ENCODE results near the gene DUS2. TPM values are rescaled to one million over a fixed set of nuclear protein-coding genes. Genes with fewer than 3 reads are reported as not detected.

The DUS2 gene
- 1 to 10 TPM; 4.5 to 9.6 (median 7.1) TPM for total RNA-seq

GRCh38 chr16:68022728-68023537, at the start of gene DUS2, which contains the start of gene DDX28:
DUS2 (plus strand) TSS chr16:68023284; CDS start chr16:68038024, 14,740 bp downstream.
DDX28 (minus strand) TSS chr16:68023232; CDS start chr16:68023202, 30 bp downstream.
- peaks cover 0 to 11% of the 10 kb centered on the region in 2 donors for H3K36me3 ChIP-seq
- H3K27ac ChIP-seq, result peak within 1 kb of the TSS; percentile 88 to 98 (median 90)
- H3K4me3 ChIP-seq, result peak within 1 kb of the TSS; percentile 79 to 99 (median 84)
- H3K4me1 ChIP-seq, result peaks cover 29% of the 10 kb centered on the region in 2 donors
- H3K27me3 ChIP-seq, result no peaks in the 10 kb centered on the region
- H3K9me3 ChIP-seq, result no peaks in the 10 kb centered on the region
- DNase-seq (peak; percentile 79 to 88), ATAC-seq (peak; percentile 89 to 92)
- intact Hi-C loops (cut with DNase I; ENCODE audit: low total_unique reads), result no loop called here
- in situ Hi-C loops (cut with MboI; ENCODE audit: low sequenced_read_pairs in 4 of 4), result no loop called here
- peak in 1 of 5 experiments; percentile 46 for TF ChIP-seq CTCF (IDR thresholded peaks at IDR 0.05 in 4 of 5, conservative IDR thresholded peaks at IDR 0.05 in 1 of 5)
- TF ChIP-seq POLR2A (IDR thresholded peaks at IDR 0.05), result peak; percentile 49 to 68

GRCh38 chr16:67975321-67976105, 47.6 kb upstream of the DUS2 start:
- in situ Hi-C loops (cut with MboI; ENCODE audit: low sequenced_read_pairs in 4 of 4) (no loop called here), intact Hi-C loops (cut with DNase I; ENCODE audit: low total_unique reads) (no loop called here)
- no peak for DNase-seq
- ATAC-seq, result no peak
- H3K9me3 ChIP-seq, result no peaks in the 10 kb centered on the region
- no peaks in the 10 kb centered on the region for H3K4me1 ChIP-seq
- no peak for TF ChIP-seq POLR2A (IDR thresholded peaks at IDR 0.05)
- no peak for TF ChIP-seq CTCF (IDR thresholded peaks at IDR 0.05 in 4 of 5, conservative IDR thresholded peaks at IDR 0.05 in 1 of 5)
- no peak overlapping the region for H3K27ac ChIP-seq
- no peaks in the 10 kb centered on the region for H3K27me3 ChIP-seq
- H3K36me3 ChIP-seq, result no peaks in the 10 kb centered on the region
- no peak overlapping the region for H3K4me3 ChIP-seq

DNA sequence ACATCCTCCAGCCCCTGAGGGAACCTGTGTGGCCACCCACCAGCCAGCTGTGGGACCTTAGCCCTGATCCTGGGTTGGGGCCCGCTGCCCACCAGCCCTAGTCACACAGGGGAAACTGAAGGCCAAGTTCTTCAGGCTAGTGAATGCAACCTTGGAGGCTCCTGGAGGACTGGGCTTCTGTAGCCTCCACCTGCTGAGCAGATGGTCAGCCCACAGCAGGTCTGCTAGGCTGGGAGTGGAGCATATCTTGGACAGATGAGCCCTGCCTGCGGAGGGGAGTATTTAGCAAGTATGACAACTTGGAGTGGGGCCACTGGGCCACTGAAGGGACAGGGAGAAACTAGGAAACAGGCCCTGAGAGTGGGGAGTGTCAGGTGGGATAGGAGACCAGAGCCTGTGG, 46.9 kb upstream of the DUS2 start:
- H3K4me1 ChIP-seq, result no peaks in the 10 kb centered on the region
- DNase-seq, result no peak
- in situ Hi-C loops (cut with MboI; ENCODE audit: low sequenced_read_pairs in 4 of 4), result no loop called here
- H3K9me3 ChIP-seq, result no peaks in the 10 kb centered on the region
- intact Hi-C loops (cut with DNase I; ENCODE audit: low total_unique reads), result no loop called here
- H3K4me3 ChIP-seq, result no peak overlapping the region
- no peak overlapping the region for H3K27ac ChIP-seq
- no peaks in the 10 kb centered on the region for H3K36me3 ChIP-seq
- TF ChIP-seq POLR2A (IDR thresholded peaks at IDR 0.05) (no peak), CTCF (IDR thresholded peaks at IDR 0.05 in 4 of 5, conservative IDR thresholded peaks at IDR 0.05 in 1 of 5) (no peak)
- no peaks in the 10 kb centered on the region for H3K27me3 ChIP-seq
- ATAC-seq, result no peak

DNA sequence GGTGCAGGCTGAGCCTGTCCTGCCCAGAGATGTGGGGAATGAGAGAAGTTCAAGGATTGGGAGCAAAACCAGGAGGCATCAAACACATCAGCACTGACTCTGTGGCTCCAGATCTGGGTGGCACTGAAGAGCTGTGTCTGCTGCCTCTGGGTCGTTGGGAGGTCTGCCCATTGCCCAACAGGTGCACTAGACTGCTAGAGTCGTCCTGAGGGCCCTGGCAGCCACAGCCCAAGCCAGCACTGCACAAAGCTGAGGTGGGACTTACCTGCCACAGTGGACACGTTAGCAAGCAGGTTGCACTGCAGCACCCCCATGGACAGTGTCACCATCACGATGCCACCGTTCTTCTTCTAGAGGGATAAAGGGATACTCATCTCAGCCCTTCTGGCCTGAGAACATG, 46.1 kb upstream of the DUS2 start:
- no peak for TF ChIP-seq CTCF (IDR thresholded peaks at IDR 0.05 in 4 of 5, conservative IDR thresholded peaks at IDR 0.05 in 1 of 5)
- no peak for TF ChIP-seq POLR2A (IDR thresholded peaks at IDR 0.05)
- Histone ChIP-seq H3K4me1 (no peaks in the 10 kb centered on the region), H3K36me3 (no peaks in the 10 kb centered on the region), H3K9me3 (no peaks in the 10 kb centered on the region), H3K27ac (no peak overlapping the region), H3K27me3 (no peaks in the 10 kb centered on the region), H3K4me3 (no peak overlapping the region)
- intact Hi-C loops (cut with DNase I; ENCODE audit: low total_unique reads), result no loop called here
- DNase-seq, result no peak
- no peak for ATAC-seq
- in situ Hi-C loops (cut with MboI; ENCODE audit: low sequenced_read_pairs in 4 of 4), result no loop called here

All from gastrocnemius medialis (tissue), 4 donors.